ENCODE measurements around the gene TLK1. TPM values are rescaled to one million over a fixed set of nuclear protein-coding genes. Genes with fewer than 3 reads are reported as not detected.

TLK1 gene
- total RNA-seq, 6 experiments from 2014 or later, result 18.4 to 40.2 (median 29.0) TPM

GRCh38 chr2:171191021-171191420 lies 30.3 kb upstream of the TLK1 start:
- DNase-seq, result no peak
- no peaks in the 10 kb centered on the region for H3K36me3 ChIP-seq
- 97% methylated on average over 4 of the region's 4 CpGs for WGBS (ENCODE audit: insufficient coverage, low coverage, low lambda C conversion rate, missing lambda C conversion rate)
- intact Hi-C loops (cut with DNase I), result no loop called here
- no peaks in the 10 kb centered on the region for H3K9me3 ChIP-seq
- no peak overlapping the region for H3K4me3 ChIP-seq
- no peak for TF ChIP-seq POLR2A (IDR thresholded peaks at IDR 0.05)
- TF ChIP-seq, protein P1, sequence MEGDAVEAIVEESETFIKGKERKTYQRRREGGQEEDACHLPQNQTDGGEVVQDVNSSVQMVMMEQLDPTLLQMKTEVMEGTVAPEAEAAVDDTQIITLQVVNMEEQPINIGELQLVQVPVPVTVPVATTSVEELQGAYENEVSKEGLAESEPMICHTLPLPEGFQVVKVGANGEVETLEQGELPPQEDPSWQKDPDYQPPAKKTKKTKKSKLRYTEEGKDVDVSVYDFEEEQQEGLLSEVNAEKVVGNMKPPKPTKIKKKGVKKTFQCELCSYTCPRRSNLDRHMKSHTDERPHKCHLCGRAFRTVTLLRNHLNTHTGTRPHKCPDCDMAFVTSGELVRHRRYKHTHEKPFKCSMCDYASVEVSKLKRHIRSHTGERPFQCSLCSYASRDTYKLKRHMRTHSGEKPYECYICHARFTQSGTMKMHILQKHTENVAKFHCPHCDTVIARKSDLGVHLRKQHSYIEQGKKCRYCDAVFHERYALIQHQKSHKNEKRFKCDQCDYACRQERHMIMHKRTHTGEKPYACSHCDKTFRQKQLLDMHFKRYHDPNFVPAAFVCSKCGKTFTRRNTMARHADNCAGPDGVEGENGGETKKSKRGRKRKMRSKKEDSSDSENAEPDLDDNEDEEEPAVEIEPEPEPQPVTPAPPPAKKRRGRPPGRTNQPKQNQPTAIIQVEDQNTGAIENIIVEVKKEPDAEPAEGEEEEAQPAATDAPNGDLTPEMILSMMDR (IDR thresholded peaks at IDR 0.05), result no peak
- H3K27ac ChIP-seq, result no peak overlapping the region
- no peak for ATAC-seq
- no peaks in the 10 kb centered on the region for H3K27me3 ChIP-seq
- no peaks in the 10 kb centered on the region for H3K4me1 ChIP-seq

GRCh38 chr2:171187819-171188218 lies 27.1 kb upstream of the TLK1 start:
- DNase-seq (no peak), ATAC-seq (no peak)
- Histone ChIP-seq H3K36me3 (no peaks in the 10 kb centered on the region), H3K4me3 (no peak overlapping the region), H3K9me3 (no peaks in the 10 kb centered on the region), H3K27ac (no peak overlapping the region), H3K4me1 (peaks cover 0 to 6% (median 0%) of the 10 kb centered on the region in 4 donors), H3K27me3 (no peaks in the 10 kb centered on the region)
- TF ChIP-seq, protein P1 (IDR thresholded peaks at IDR 0.05), result no peak
- no peak for TF ChIP-seq POLR2A (IDR thresholded peaks at IDR 0.05)
- intact Hi-C loops (cut with DNase I), result no loop called here

- intact Hi-C loops (cut with DNase I), result no loop called here
- H3K4me1 ChIP-seq, result peaks cover 0 to 6% (median 0%) of the 10 kb centered on the region in 4 donors
- 80% methylated on average over 2 of the region's 2 CpGs for WGBS (ENCODE audit: insufficient coverage, low coverage, low lambda C conversion rate, missing lambda C conversion rate)
- TF ChIP-seq, protein P1 (IDR thresholded peaks at IDR 0.05), result no peak
- H3K4me3 ChIP-seq, result no peak overlapping the region
- ATAC-seq (no peak), DNase-seq (no peak)
- no peak overlapping the region for H3K27ac ChIP-seq
- H3K36me3 ChIP-seq, result no peaks in the 10 kb centered on the region
- H3K27me3 ChIP-seq, result no peaks in the 10 kb centered on the region
- H3K9me3 ChIP-seq, result no peaks in the 10 kb centered on the region
Observed at GRCh38 chr2:171187177-171187576, 26.5 kb upstream of the TLK1 start.

DNA sequence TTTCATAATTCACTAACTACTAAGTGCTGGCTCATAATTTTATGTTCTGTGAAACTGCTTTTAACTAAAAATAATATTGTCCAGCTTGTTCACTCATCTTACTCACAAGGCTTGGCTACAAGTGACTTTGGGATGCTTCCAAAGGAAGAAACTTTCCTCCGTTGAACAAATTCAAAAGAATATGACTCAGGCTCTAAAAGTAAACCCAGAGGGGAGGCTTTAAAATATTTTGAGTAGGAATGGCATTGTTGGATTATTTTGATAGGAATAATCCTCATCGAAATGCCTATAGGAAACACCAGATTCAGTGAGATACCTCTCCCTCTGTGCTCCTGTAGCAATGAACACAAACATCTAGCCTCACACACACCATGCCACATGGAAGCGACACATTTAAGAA lies 25.2 kb upstream of the TLK1 start:
- TF ChIP-seq, protein P1 (IDR thresholded peaks at IDR 0.05), result no peak
- no peak for TF ChIP-seq POLR2A (IDR thresholded peaks at IDR 0.05)
- H3K27ac ChIP-seq, result no peak overlapping the region
- intact Hi-C loops (cut with DNase I), result no loop called here
- H3K27me3 ChIP-seq, result no peaks in the 10 kb centered on the region
- DNase-seq, result no peak
- no peaks in the 10 kb centered on the region for H3K36me3 ChIP-seq
- 63% methylated on average over 3 of the region's 3 CpGs for WGBS (ENCODE audit: insufficient coverage, low coverage, low lambda C conversion rate, missing lambda C conversion rate)
- no peaks in the 10 kb centered on the region for H3K9me3 ChIP-seq
- H3K4me1 ChIP-seq, result peaks cover 0 to 6% (median 0%) of the 10 kb centered on the region in 4 donors
- H3K4me3 ChIP-seq, result no peak overlapping the region
- no peak for ATAC-seq

All from right lobe of liver (tissue), 6 donors.